ENCODE measurements around the gene THSD4.

- TF ChIP-seq CTCF (conservative IDR thresholded peaks at IDR 0.05; ENCODE audit: low read length) (no peak), EZH2phosphoT487 (IDR thresholded peaks at IDR 0.05; ENCODE audit: borderline replicate concordance) (no peak)
Measured at GRCh38 chr15:71777216-71777943, 662.1 kb downstream of the THSD4 start.

Measured in Loucy (cell line).